GM21528 (cell line): ENCODE data around the gene CDIPT.

Experiments used
- ATAC-seq: cut with Tn5 transposase; IDR thresholded peaks from one replicate; pipeline ENCODE4 v1.9.1; 2021; ENCODE audit warnings: mild to moderate bottlenecking, moderate library complexity; ENCODE audit not compliant: unreplicated experiment, low FRiP score

CDIPT gene

DNA sequence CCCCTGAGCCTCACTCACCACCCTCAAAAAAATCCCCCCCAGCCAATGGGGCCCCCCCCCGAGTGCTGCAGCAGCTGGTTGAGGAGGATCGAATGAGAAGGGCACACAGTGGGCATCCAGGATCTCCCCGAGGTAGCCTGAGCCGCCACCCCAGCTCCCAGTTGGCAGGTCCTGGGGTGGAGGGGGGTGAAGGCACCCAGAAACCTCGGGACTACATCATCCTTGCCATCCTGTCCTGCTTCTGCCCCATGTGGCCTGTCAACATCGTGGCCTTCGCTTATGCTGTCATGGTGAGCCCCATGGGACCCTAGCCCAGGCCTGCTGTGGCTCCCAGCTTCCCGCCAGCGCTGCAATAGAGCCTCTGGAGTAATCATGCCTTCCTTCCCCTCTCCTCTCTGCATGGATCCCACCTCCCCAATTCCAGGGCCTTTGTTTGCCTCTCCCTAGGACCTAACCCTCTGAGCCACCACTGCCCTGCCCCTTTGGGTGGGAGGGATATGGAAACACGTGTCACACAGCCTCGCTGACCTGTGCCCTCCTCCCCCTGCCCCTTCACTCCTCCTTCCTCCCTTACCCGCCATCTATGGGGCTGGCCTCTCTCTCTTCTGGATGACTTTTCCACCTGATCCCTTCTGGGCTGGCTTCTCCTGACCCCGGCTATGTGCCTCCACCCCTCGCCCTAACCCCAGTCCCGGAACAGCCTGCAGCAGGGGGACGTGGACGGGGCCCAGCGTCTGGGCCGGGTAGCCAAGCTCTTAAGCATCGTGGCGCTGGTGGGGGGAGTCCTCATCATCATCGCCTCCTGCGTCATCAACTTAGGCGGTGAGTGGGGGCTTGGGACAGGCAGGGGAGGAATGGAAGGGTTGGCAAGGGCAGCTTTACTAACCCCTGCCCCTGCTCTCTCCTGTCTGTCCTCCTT lies 49.1 kb downstream of the CDIPT start:
- no peak for ATAC-seq

DNA sequence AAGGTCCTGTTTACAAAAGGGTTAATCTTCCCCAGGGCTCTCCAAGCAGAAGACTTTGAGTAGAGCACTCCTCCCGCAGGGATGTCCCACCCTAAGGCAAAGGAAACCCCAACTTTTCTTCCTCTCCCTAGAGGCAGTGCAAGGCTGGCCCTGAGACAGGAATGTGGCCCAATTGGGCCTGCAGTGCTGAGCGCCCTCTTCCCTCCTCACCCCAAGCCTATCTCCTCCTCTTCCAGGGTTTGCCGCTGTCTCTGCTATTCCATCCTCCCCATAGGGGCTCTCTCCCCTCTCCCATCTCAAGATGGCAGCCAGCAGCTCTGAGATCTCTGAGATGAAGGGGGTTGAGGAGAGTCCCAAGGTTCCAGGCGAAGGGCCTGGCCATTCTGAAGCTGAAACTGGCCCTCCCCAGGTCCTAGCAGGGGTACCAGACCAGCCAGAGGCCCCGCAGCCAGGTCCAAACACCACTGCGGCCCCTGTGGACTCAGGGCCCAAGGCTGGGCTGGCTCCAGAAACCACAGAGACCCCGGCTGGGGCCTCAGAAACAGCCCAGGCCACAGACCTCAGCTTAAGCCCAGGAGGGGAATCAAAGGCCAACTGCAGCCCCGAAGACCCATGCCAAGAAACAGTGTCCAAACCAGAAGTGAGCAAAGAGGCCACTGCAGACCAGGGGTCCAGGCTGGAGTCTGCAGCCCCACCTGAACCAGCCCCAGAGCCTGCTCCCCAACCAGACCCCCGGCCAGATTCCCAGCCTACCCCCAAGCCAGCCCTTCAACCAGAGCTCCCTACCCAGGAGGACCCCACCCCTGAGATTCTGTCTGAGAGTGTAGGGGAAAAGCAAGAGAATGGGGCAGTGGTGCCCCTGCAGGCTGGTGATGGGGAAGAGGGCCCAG lies 50.0 kb downstream of the CDIPT start:
- ATAC-seq, result no peak

DNA sequence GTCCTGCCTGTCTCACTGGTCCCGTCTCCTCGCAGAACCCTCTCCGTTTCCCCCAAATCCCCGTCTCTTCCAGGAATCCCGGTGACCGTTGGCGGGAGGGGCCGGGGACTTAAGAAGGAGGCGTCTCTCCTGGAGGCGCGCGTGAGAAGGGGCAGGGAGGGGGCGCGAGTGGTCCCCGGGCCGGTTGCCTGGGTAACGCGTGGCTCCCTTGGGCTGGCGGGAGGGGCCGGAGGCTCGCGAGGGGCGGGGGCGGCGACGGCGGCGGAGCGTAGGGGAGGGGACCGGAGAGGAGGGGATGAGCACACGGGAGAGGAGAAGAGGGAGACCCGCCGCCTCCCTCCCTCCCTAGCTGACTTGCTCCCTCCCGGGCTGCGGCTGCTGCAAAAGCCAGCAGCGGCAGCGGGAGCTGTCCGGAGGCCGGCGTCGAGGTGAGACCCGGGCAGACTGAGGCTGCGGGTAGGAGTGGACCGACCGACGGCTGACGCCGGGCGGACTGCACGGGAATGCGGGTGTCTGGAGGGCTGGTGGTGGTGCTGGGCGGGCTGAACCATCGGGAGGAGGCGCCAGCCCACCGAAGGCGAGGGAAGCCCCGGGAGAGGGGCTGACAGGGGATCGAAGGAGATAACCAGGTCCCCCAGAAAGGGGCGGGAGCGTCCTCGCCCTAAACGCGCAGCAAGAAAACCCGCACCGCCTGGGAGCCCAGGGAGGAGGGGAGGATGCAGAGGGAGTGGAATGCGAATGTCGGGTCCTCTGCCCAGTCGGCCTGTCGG lies 50.9 kb downstream of the CDIPT start, which contains the start of gene PRRT2:
TSS of gene PRRT2 (plus strand) at position 298 of the 770 bp plus-strand sequence. CDS start 862 bp downstream, outside the sequence.
- no peak for ATAC-seq

DNA sequence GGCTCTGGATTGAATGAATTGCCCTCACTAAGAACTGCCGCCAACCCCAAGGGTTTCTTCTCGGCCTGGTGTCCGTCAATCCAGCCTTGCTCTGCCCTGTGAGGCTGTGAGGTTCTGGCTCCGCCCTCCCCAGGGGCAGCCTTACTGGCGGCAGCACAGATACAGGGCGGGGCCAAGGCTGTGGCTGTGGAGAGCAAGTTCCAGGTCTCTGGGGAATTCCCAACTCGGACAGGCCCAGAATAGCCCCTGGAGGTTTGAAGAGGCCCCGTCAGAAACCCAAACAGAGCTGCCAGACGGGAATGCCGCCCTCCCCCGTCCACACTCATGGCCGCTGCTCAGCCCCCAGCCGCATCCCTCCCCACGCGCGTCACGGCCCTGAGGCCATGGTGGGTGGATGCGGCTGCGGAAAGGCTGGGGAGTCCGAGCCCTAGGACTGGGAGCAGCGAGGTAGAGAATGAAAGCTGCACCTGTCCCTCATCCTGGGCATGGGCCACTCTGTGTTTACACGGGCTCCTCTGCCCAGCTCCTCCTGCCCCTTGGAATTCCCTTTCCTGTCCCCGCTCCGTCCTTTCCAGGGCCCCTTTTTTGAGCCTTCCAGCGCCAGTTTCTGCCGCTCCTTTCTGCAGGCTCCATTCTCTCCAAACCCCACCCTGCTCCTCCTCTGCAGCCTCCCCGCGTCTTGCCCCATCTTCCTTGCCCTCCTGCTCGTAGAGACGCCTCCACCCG lies 51.7 kb downstream of the CDIPT start:
- ATAC-seq, result peak; percentile 28

DNA sequence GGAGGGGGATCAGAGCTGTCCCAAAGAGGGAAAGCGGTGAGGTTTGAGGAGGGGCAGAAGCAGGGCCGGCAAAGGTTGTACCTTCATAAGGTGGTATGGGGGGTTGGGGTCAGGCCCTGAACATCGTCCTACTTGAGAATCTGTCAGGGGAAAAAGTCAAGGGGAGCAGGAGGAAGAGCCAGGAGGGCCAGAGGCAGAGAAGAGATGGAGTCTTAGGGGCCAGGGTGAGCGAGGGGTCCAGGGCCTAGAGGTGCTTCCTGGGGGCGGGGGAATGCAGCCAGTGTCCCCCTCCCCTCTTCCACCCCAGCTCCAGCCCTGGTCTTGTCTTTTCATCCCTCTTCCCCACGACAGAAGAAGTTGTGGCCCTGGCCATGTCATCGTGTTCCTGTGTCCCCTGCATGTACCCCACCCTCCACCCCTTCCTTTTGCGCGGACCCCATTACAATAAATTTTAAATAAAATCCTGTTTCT lies 52.3 kb downstream of the CDIPT start:
- ATAC-seq, result no peak

DNA sequence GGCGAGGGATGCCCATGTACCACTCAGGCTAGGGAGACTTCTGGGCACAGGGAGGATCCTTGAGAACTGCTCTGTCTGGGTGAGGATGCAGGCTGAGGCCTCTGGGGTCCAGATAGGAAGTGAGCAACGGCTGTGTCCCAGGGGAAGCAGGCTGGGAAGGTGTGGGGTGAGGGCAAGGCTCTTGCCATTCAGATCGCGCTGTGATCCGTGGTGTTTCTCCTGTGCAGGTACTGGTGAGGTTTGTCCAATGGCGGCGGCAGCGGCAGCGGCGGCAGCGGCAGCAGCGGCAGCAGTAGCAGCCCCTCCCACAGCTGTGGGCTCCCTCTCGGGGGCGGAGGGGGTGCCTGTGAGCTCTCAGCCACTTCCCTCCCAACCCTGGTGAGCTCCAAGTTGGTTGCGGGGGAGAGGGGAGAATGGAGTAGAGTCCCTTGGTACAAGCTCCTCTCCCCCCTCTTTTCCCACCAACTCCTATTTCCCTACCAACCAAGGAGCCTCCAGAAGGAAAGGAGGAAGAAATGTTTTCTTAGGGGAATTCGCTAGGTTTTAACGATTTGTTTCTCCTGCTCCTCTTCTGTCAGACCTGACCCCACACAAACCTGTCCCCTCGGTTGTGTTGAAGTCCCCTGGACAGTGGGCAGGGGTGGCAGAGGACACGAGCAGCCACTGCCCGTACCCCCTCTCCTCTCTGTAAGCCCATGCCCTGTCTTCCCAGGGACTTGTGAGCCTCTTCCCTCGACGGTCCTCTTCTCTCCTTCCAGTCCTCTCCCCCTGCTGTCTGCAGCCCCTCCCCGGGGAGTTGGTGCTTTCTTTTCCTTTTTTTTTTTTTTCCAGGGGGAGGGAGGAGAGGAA lies 53.0 kb downstream of the CDIPT start:
- ATAC-seq, result no peak

DNA sequence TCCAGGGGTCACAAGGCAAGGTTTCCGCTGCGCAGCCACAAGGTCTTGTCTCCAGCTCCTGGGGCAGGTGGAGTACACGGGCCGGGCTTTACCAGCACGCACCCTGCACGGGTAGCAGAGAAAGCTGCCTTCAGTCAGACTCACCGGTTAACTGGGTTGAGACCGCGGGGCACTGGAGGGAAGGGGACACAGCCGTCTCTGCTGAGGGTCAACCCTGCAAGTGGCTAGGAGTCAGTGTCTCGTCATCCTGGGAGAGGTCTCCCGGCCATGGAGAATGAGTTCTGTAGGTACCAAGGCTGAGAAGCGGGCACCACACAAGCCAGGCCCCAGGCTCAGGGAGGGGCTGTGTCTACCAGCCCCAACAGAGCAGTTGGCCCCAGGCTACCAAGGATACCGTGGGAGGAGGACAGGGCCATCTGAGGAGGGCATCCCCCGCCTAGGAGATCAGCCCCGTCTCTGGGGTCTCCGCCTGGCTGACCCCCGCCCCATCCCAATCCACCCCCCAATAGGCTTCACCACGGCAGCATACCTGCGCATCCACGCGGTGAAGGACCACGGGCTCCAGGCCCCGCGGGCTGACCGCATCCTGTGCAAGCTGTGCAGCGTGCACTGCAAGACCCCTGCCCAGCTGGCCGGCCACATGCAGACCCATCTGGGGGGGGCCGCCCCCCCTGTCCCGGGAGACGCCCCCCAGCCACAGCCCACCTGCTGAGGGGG lies 53.8 kb downstream of the CDIPT start:
- no peak for ATAC-seq
